ENCODE data around the gene APH1B. TPM values are rescaled to one million over a fixed set of nuclear protein-coding genes. Genes with fewer than 3 reads are reported as not detected.

APH1B gene
- polyA plus RNA-seq, 4 donors, result 1.4 to 22.8 (median 3.1) TPM

DNA sequence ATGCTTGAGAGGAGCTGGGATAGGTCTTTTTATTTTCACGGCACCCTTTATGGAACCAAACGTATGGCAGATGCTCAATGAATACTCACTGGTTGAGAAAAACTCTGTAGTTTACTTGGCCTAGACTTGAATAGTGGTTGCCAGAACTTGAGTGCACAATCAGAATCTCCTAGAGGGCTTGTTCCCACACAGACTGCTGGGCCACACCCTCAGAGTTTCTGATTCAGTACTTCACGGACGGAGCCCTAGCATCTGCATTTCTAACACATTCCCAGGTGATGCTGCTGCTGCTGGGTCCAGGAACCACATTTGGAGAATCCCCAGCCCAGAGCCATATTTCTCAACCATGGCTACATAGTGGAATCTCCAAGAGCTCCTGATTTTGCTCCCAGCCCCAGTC lies 79.7 kb downstream of the APH1B start:
- Histone ChIP-seq H3K4me1 (ENCODE audit: control insufficient read depth in 3 of 3, insufficient read depth in 2 of 3, low read depth in 1 of 3, low read length in 2 of 3) (peaks cover 0 to 28% (median 0%) of the 10 kb centered on the region in 3 donors), H3K27ac (ENCODE audit: low read depth in 1 of 3, low read length in 2 of 3) (peak overlapping the region in 1 of 3 donors; percentile 3), H3K27me3 (ENCODE audit: control insufficient read depth in 3 of 3, insufficient read depth in 3 of 3, low read length in 3 of 3) (no peaks in the 10 kb centered on the region), H3K9me3 (ENCODE audit: control insufficient read depth in 2 of 2, insufficient read depth in 1 of 2, low read depth in 1 of 2, low read length in 1 of 2) (peaks cover 0 to 6% of the 10 kb centered on the region in 2 donors), H3K4me3 (ENCODE audit: low read depth in 1 of 3, low read length in 3 of 3) (no peak overlapping the region), H3K36me3 (ENCODE audit: control insufficient read depth in 3 of 3, insufficient read depth in 2 of 3, low read depth in 1 of 3, low read length in 3 of 3) (no peaks in the 10 kb centered on the region)
- 66 to 73% (median 70%) methylated on average over 4 of the region's 4 CpGs for WGBS, 3 donors
- no peak for FAIRE-seq
- DNase-seq, result no peak

GRCh38 chr15:63357731-63358130 lies 80.3 kb downstream of the APH1B start:
- no peaks in the 10 kb centered on the region for H3K27me3 ChIP-seq (ENCODE audit: control insufficient read depth in 3 of 3, insufficient read depth in 3 of 3, low read length in 3 of 3)
- H3K9me3 ChIP-seq (ENCODE audit: control insufficient read depth in 2 of 2, insufficient read depth in 1 of 2, low read depth in 1 of 2, low read length in 1 of 2), result peaks cover 0 to 6% of the 10 kb centered on the region in 2 donors
- H3K27ac ChIP-seq (ENCODE audit: low read depth in 1 of 3, low read length in 2 of 3), result peak overlapping the region in 1 of 3 donors; percentile 3
- H3K4me3 ChIP-seq (ENCODE audit: low read depth in 1 of 3, low read length in 3 of 3), result no peak overlapping the region
- no peak for FAIRE-seq
- peak; percentile 11 to 61 for DNase-seq
- 17 to 63% (median 36%) methylated on average over 3 of the region's 3 CpGs for WGBS, 3 donors
- H3K36me3 ChIP-seq (ENCODE audit: control insufficient read depth in 3 of 3, insufficient read depth in 2 of 3, low read depth in 1 of 3, low read length in 3 of 3), result no peaks in the 10 kb centered on the region
- peaks cover 0 to 28% (median 0%) of the 10 kb centered on the region in 3 donors for H3K4me1 ChIP-seq (ENCODE audit: control insufficient read depth in 3 of 3, insufficient read depth in 2 of 3, low read depth in 1 of 3, low read length in 2 of 3)

GRCh38 chr15:63358241-63359029 lies 81.0 kb downstream of the APH1B start:
- Histone ChIP-seq H3K4me3 (ENCODE audit: low read depth in 1 of 3, low read length in 3 of 3) (no peak overlapping the region), H3K27ac (ENCODE audit: low read depth in 1 of 3, low read length in 2 of 3) (peak overlapping the region in 1 of 3 donors; percentile 1), H3K36me3 (ENCODE audit: control insufficient read depth in 3 of 3, insufficient read depth in 2 of 3, low read depth in 1 of 3, low read length in 3 of 3) (no peaks in the 10 kb centered on the region), H3K4me1 (ENCODE audit: control insufficient read depth in 3 of 3, insufficient read depth in 2 of 3, low read depth in 1 of 3, low read length in 2 of 3) (peaks cover 0 to 28% (median 0%) of the 10 kb centered on the region in 3 donors), H3K27me3 (ENCODE audit: control insufficient read depth in 3 of 3, insufficient read depth in 3 of 3, low read length in 3 of 3) (no peaks in the 10 kb centered on the region), H3K9me3 (ENCODE audit: control insufficient read depth in 2 of 2, insufficient read depth in 1 of 2, low read depth in 1 of 2, low read length in 1 of 2) (peaks cover 0 to 6% of the 10 kb centered on the region in 2 donors)
- FAIRE-seq, result no peak
- WGBS, 3 donors, result 83 to 86% (median 85%) methylated on average over 15 of the region's 15 CpGs
- DNase-seq, result no peak

Other genes starting within 250 kb of the APH1B start
- 100 to 1,000 TPM; 269 to 542 (median 382) TPM for gene TPM1, start 234.9 kb upstream of the APH1B start, polyA plus RNA-seq
- 10 to 100 TPM; 13.9 to 26.7 (median 20.8) TPM for gene LACTB, start 155.7 kb upstream of the APH1B start, polyA plus RNA-seq
- 100 to 1,000 TPM; 146 to 612 (median 367) TPM for gene RPS27L, start 120.1 kb upstream of the APH1B start, polyA plus RNA-seq
- 10 to 100 TPM in 3 of 4 donors, 1 to 10 TPM in 1; 9.8 to 19.6 (median 13.9) TPM for gene RAB8B, start 88.0 kb upstream of the APH1B start, polyA plus RNA-seq
- gene CA12, start 104.2 kb downstream of the APH1B start, polyA plus RNA-seq, result 10 to 100 TPM in 1 of 4 donors, 1 to 10 TPM in 1, under 1 TPM in 1, not detected in 1; 0.27 to 24.8 (median 1.8) TPM
- gene USP3, start 227.0 kb downstream of the APH1B start, polyA plus RNA-seq, result 10 to 100 TPM; 24.7 to 36.1 (median 28.9) TPM

Data from small intestine (tissue), 7 donors.